IMR-90 (cell line): Measurements from ENCODE around the gene THRA. TPM values are rescaled to one million over a fixed set of nuclear protein-coding genes. Genes with fewer than 3 reads are reported as not detected.
A peak's percentile ranks its signal among the peaks of the same experiment; 100 is the strongest.

ENCODE experiments used
- ATAC-seq: fragments of 200-7000 bp; cut with Tn5 transposase; 2 replicates; pipeline ENCODE4 v1.9.1; 2020; ENCODE audit warnings: low read depth, mild to moderate bottlenecking, moderate library complexity
- BruUV-seq: library from RNA; stranded (reverse); fragments of 400-500 nt; replicated peaks from 2 replicates; lab custom pipeline; 2021; lab: Mats Ljungman, UMichigan
- CTCF ChIA-PET: fragments of 300-600 bp; formaldehyde crosslinking; extraction: SDS; loops from one replicate; lab custom pipeline; 2021; ENCODE audit warnings: antibody characterized with exemption; lab: Yijun Ruan, JAX
- POLR2A ChIA-PET: fragments of 300-600 bp; sonication (Branson Sonifier 250); formaldehyde crosslinking; loops from one replicate; lab custom pipeline; 2022; ENCODE audit warnings: antibody characterized with exemption; ENCODE audit not compliant: unreplicated experiment; lab: Charles Lee
- DNase-seq: peaks from one replicate; pipeline ENCODE4 v3.0.0; 2013
- H2AFZ ChIP-seq: replicated peaks from 2 replicates; pipeline ENCODE3; 2013; ENCODE audit warnings: low read length, mild to moderate bottlenecking; ENCODE audit not compliant: poor library complexity
- H2AK5ac ChIP-seq: 2 replicates; pipeline ENCODE4 v1.6.1; 2013; ENCODE audit warnings: low read depth, low read length, inconsistent platforms
- H2AK9ac ChIP-seq: replicated peaks from 2 replicates; pipeline ENCODE3; 2013; ENCODE audit warnings: mild to moderate bottlenecking, low read depth, low read length, moderate library complexity; ENCODE audit not compliant: poor library complexity
- H2BK120ac ChIP-seq: 2 replicates; pipeline ENCODE4 v1.6.1; 2013; ENCODE audit warnings: low read depth, low read length, inconsistent platforms
- H2BK15ac ChIP-seq: 3 replicates; pipeline ENCODE4 v1.6.1; 2013; ENCODE audit warnings: low read depth, low read length, inconsistent platforms
- H2BK20ac ChIP-seq: 2 replicates; pipeline ENCODE4 v1.6.1; 2013; ENCODE audit warnings: low read depth, mild to moderate bottlenecking, inconsistent platforms, low read length, moderate library complexity
- H2BK5ac ChIP-seq: 2 replicates; pipeline ENCODE4 v1.6.1; 2013; ENCODE audit warnings: mild to moderate bottlenecking, low read depth, low read length, inconsistent platforms; ENCODE audit not compliant: poor library complexity, severe bottlenecking
- H3K14ac ChIP-seq: replicated peaks from 2 replicates; pipeline ENCODE4 v1.6.1; 2013; ENCODE audit warnings: low read depth, low read length, inconsistent platforms
- H3K18ac ChIP-seq: 2 replicates; pipeline ENCODE4 v1.6.1; 2013; ENCODE audit warnings: low read depth, low read length, control low read depth
- H3K23ac ChIP-seq: 2 replicates; pipeline ENCODE4 v1.6.1; 2013; ENCODE audit warnings: low read depth, low read length, inconsistent platforms
- H3K27ac ChIP-seq: 2 replicates; pipeline ENCODE4 v1.5.1; 2013; ENCODE audit warnings: mild to moderate bottlenecking, control low read depth, low read length; ENCODE audit not compliant: insufficient read depth
- H3K27me3 ChIP-seq: 2 replicates; pipeline ENCODE4 v1.6.1; 2013; ENCODE audit warnings: low read length; ENCODE audit not compliant: control insufficient read depth, insufficient read depth
- H3K36me3 ChIP-seq: 2 replicates; pipeline ENCODE4 v1.6.1; 2013; ENCODE audit warnings: low read length, mixed read lengths; ENCODE audit not compliant: control insufficient read depth, insufficient read depth
- H3K4ac ChIP-seq: 2 replicates; pipeline ENCODE4 v1.6.1; 2013; ENCODE audit warnings: low read depth, low read length, inconsistent platforms
- H3K4me1 ChIP-seq: 2 replicates; pipeline ENCODE4 v1.6.1; 2013; ENCODE audit warnings: low read length, mixed read lengths; ENCODE audit not compliant: control insufficient read depth, insufficient read depth
- H3K4me2 ChIP-seq: 2 replicates; pipeline ENCODE4 v1.6.1; 2013; ENCODE audit warnings: low read depth, mild to moderate bottlenecking, control low read depth, low read length, moderate library complexity
- H3K4me3 ChIP-seq: 2 replicates; pipeline ENCODE4 v1.5.1; 2013; ENCODE audit warnings: low read depth, mild to moderate bottlenecking, control low read depth, low read length, moderate library complexity; ENCODE audit not compliant: insufficient read depth
- H3K56ac ChIP-seq: 2 replicates; pipeline ENCODE4 v1.6.1; 2013; ENCODE audit warnings: low read length, inconsistent platforms; ENCODE audit not compliant: insufficient read depth; ENCODE audit errors: extremely low read depth
- H3K79me1 ChIP-seq, 2 experiments: 2 replicates each; pipeline ENCODE4 v1.6.1; 2013; ENCODE audit warnings: low read length in 2 of 2, inconsistent platforms in 1 of 2, low read depth in 1 of 2
- H3K9ac ChIP-seq: 2 replicates; pipeline ENCODE4 v1.6.1; 2013; ENCODE audit warnings: low read depth, low read length, control low read depth
- H3K9me1 ChIP-seq: 2 replicates; pipeline ENCODE4 v1.6.1; 2013; ENCODE audit warnings: low read length, inconsistent platforms; ENCODE audit not compliant: insufficient read depth
- H3K9me3 ChIP-seq: 2 replicates; pipeline ENCODE4 v1.6.1; 2013; ENCODE audit warnings: low read length; ENCODE audit not compliant: control insufficient read depth, insufficient read depth
- H4K20me1 ChIP-seq: 2 replicates; pipeline ENCODE4 v1.6.1; 2013; ENCODE audit warnings: low read length, inconsistent platforms; ENCODE audit not compliant: insufficient read depth
- H4K5ac ChIP-seq: 2 replicates; pipeline ENCODE4 v1.6.1; 2013; ENCODE audit warnings: mild to moderate bottlenecking, low read depth, low read length, control low read depth
- H4K8ac ChIP-seq, 2 experiments: 2 replicates each; pipeline ENCODE4 v1.6.1; 2013; ENCODE audit warnings: low read depth in 2 of 2, low read length in 2 of 2, control low read depth in 1 of 2, inconsistent platforms in 1 of 2
- H4K91ac ChIP-seq: 2 replicates; pipeline ENCODE4 v1.6.1; 2013; ENCODE audit warnings: low read depth, low read length, inconsistent platforms; ENCODE audit not compliant: insufficient read depth
- CEBPB ChIP-seq: IDR thresholded peaks from 2 replicates; pipeline ENCODE4 v1.6.1; 2012; ENCODE audit warnings: low read depth, low read length, improper control_type of control experiment
- CTCF ChIP-seq: conservative IDR thresholded peaks from 2 replicates; pipeline ENCODE4 v1.5.1; 2012; ENCODE audit warnings: mild to moderate bottlenecking, low read depth, low read length, improper control_type of control experiment
- FOS ChIP-seq: fragments of 150-350 bp; IDR thresholded peaks from 2 replicates; pipeline ENCODE4 v1.6.1; 2016; ENCODE audit warnings: low read depth, low read length
- MAFK ChIP-seq: IDR thresholded peaks from 2 replicates; pipeline ENCODE4 v1.6.1; 2012; ENCODE audit warnings: low read depth, low read length, improper control_type of control experiment
- MAZ ChIP-seq: IDR thresholded peaks from 2 replicates; pipeline ENCODE4 v1.6.1; 2012; ENCODE audit warnings: low read depth, mild to moderate bottlenecking, low read length, improper control_type of control experiment, moderate library complexity, borderline replicate concordance
- MXI1 ChIP-seq: IDR thresholded peaks from 2 replicates; pipeline ENCODE4 v1.6.1; 2012; ENCODE audit warnings: low read depth, mild to moderate bottlenecking, low read length, moderate library complexity, borderline replicate concordance
- NFE2L2 ChIP-seq: fragments of 150-350 bp; IDR thresholded peaks from 2 replicates; pipeline ENCODE4 v1.6.1; 2016; ENCODE audit warnings: low read depth, mild to moderate bottlenecking, low read length
- POLR2A ChIP-seq: IDR thresholded peaks from 2 replicates; pipeline ENCODE4 v1.6.1; 2012; ENCODE audit warnings: mild to moderate bottlenecking, low read depth, low read length
- RAD21 ChIP-seq: IDR thresholded peaks from 2 replicates; pipeline ENCODE4 v1.6.1; 2012; ENCODE audit warnings: low read length, improper control_type of control experiment
- RFX5 ChIP-seq: IDR thresholded peaks from 2 replicates; pipeline ENCODE4 v1.8.0; 2012; ENCODE audit warnings: low read depth, mild to moderate bottlenecking, low read length, moderate library complexity
- SMC3 ChIP-seq: fragments of 150-350 bp; IDR thresholded peaks from 2 replicates; pipeline ENCODE4 v1.6.1; 2016; ENCODE audit warnings: low read depth, mild to moderate bottlenecking, antibody characterized with exemption, low read length, moderate library complexity
- WGBS, 2 experiments: methylation state at CpG; one replicate each; pipeline versions ENCODE4 v1.1.5 to v1.1.7; 2013; ENCODE audit warnings: missing lambda C conversion rate in 2 of 2; ENCODE audit not compliant: insufficient read length in 1 of 2; ENCODE audit errors: extremely low coverage in 2 of 2; 5-methylcytosine and 5-hydroxymethylcytosine counted together
- dilution Hi-C: fragments of 300-500 bp; cut with HindIII; formaldehyde crosslinking; loops from one replicate; pipeline ENCODE4 v1.14.3; 2018; ENCODE audit warnings: low sequenced_read_pairs; ENCODE audit not compliant: unreplicated experiment
- in situ Hi-C: fragments of 300-500 bp; cut with MboI; formaldehyde crosslinking; loops from 3 replicates; pipeline ENCODE4 v1.14.3; 2019; ENCODE audit warnings: low sequenced_read_pairs, inconsistent platforms, mixed read lengths
- intact Hi-C: fragments of 100-400 bp; cut with micrococcal nuclease; formaldehyde crosslinking; loops from 2 replicates; pipeline ENCODE4 v1.10.0; 2022
- polyA plus RNA-seq, 3 experiments: library from polyadenylated mRNA; depleted of rRNA; stranded (reverse); fragments of >200 nt; gene quantifications; 2 replicates each; pipeline ENCODE4 v1.2.3, GENCODE V29; 2012; ENCODE audit warnings: low replicate concordance in 1 of 3
- total RNA-seq: library from RNA; depleted of rRNA; stranded (reverse); fragments of >200 nt; gene quantifications from 2 replicates; pipeline ENCODE4 v1.2.3, GENCODE V29; 2012
- TF ChIP-seq, protein P1 (sequence below): fragments of 150-350 bp; IDR thresholded peaks from 2 replicates; pipeline ENCODE4 v1.6.1; 2016; ENCODE audit warnings: low read depth, mild to moderate bottlenecking, low read length, moderate library complexity, borderline replicate concordance
- TF ChIP-seq, protein P2 (sequence below): fragments of 150-350 bp; IDR thresholded peaks from 2 replicates; pipeline ENCODE4 v1.6.1; 2017; ENCODE audit warnings: mild to moderate bottlenecking, antibody characterized with exemption, low read length, low read depth

Gene THRA
- total and polyA plus RNA-seq, 2 of the 4 experiments (the other 2 are of a cell fraction), result 22.0 to 23.4 TPM

- peak within 1 kb of the TSS; percentile 100 for H3K23ac ChIP-seq
- no peaks in the 10 kb centered on the region for H3K27me3 ChIP-seq
- ATAC-seq, result peak; percentile 73
- peak within 1 kb of the TSS; percentile 83 for H2BK120ac ChIP-seq
- ChIA-PET POLR2A (interaction anchor here (1.6 kb wide), 1 partner anchor 18 kb away, joined by 5 read pairs; no protein-coding TSS in a partner anchor), CTCF (interaction anchor here (0.6 to 1.0 kb wide), 2 partner anchors 10 to 60 kb away, joined by 4 to 7 read pairs; no protein-coding TSS in a partner anchor)
- dilution Hi-C loops (no loop called here), intact Hi-C loops (loop anchor here (1.0 kb wide), 1 partner anchor 8 kb away; no protein-coding TSS in a partner anchor), in situ Hi-C loops (no loop called here)
- 1% methylated on average over 18 of the region's 82 CpGs; no CpG with 5 or more reads in 1 of the 2 experiments for WGBS, 2 experiments
- peak; percentile 68 for DNase-seq
- H3K9me1 ChIP-seq, result peaks cover 3% of the 10 kb centered on the region
- no peak for TF ChIP-seq CTCF
- no peak for TF ChIP-seq FOS
- TF ChIP-seq MXI1, result no peak
- TF ChIP-seq NFE2L2, result no peak
- TF ChIP-seq RFX5, result no peak
- TF ChIP-seq, protein P1, sequence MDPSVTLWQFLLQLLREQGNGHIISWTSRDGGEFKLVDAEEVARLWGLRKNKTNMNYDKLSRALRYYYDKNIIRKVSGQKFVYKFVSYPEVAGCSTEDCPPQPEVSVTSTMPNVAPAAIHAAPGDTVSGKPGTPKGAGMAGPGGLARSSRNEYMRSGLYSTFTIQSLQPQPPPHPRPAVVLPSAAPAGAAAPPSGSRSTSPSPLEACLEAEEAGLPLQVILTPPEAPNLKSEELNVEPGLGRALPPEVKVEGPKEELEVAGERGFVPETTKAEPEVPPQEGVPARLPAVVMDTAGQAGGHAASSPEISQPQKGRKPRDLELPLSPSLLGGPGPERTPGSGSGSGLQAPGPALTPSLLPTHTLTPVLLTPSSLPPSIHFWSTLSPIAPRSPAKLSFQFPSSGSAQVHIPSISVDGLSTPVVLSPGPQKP, result no peak
- no peak for TF ChIP-seq SMC3
- no peak for TF ChIP-seq RAD21
- TF ChIP-seq MAFK, result no peak
- peak; percentile 52 for TF ChIP-seq MAZ
- TF ChIP-seq, protein P2, sequence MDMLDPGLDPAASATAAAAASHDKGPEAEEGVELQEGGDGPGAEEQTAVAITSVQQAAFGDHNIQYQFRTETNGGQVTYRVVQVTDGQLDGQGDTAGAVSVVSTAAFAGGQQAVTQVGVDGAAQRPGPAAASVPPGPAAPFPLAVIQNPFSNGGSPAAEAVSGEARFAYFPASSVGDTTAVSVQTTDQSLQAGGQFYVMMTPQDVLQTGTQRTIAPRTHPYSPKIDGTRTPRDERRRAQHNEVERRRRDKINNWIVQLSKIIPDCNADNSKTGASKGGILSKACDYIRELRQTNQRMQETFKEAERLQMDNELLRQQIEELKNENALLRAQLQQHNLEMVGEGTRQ, result no peak
- TF ChIP-seq POLR2A, result peak; percentile 64
- peak; percentile 83 for TF ChIP-seq CEBPB
- H3K79me1 ChIP-seq, result peaks cover 10 to 41% of the 10 kb centered on the region in 2 experiments
- H4K91ac ChIP-seq, result peak within 1 kb of the TSS; percentile 97
- peak within 1 kb of the TSS; percentile 98 for H3K56ac ChIP-seq
- no TSS peak for BruUV-seq
- H2BK5ac ChIP-seq, result peak within 1 kb of the TSS; percentile 97
- H3K9ac ChIP-seq, result peak within 1 kb of the TSS; percentile 93
- H4K5ac ChIP-seq, result peak within 1 kb of the TSS; percentile 81
- peaks cover 9% of the 10 kb centered on the region for H3K36me3 ChIP-seq
- H3K4me2 ChIP-seq, result peak within 1 kb of the TSS; percentile 91
- peak within 1 kb of the TSS; percentile 91 for H2AFZ ChIP-seq
- no peaks in the 10 kb centered on the region for H3K9me3 ChIP-seq
- peak within 1 kb of the TSS; percentile 90 for H3K18ac ChIP-seq
- H3K4me3 ChIP-seq, result peak within 1 kb of the TSS; percentile 93
- H3K4ac ChIP-seq, result peak within 1 kb of the TSS; percentile 100
- H3K14ac ChIP-seq, result peak within 1 kb of the TSS; percentile 100
- peak within 1 kb of the TSS; percentile 74 for H3K27ac ChIP-seq
- peak within 1 kb of the TSS; percentile 100 for H2AK9ac ChIP-seq
- H4K20me1 ChIP-seq, result peaks cover 32% of the 10 kb centered on the region
- H2BK15ac ChIP-seq, result peak within 1 kb of the TSS; percentile 69; the same call in 2 of the 3 replicates
- H3K4me1 ChIP-seq, result peaks cover 4% of the 10 kb centered on the region
- H2AK5ac ChIP-seq, result peak within 1 kb of the TSS; percentile 87
- H4K8ac ChIP-seq, result peak within 1 kb of the TSS; percentile 88 to 99
- H2BK20ac ChIP-seq, result peak within 1 kb of the TSS; percentile 80
Observed at GRCh38 chr17:40121181-40122135, 58.7 kb downstream of the THRA start, which contains the start of gene MSL1. TSS of gene MSL1 (plus strand) at chr17:40121971. CDS start at chr17:40122613, 642 bp downstream.
